ENCODE data around the gene TTBK2.

DNA sequence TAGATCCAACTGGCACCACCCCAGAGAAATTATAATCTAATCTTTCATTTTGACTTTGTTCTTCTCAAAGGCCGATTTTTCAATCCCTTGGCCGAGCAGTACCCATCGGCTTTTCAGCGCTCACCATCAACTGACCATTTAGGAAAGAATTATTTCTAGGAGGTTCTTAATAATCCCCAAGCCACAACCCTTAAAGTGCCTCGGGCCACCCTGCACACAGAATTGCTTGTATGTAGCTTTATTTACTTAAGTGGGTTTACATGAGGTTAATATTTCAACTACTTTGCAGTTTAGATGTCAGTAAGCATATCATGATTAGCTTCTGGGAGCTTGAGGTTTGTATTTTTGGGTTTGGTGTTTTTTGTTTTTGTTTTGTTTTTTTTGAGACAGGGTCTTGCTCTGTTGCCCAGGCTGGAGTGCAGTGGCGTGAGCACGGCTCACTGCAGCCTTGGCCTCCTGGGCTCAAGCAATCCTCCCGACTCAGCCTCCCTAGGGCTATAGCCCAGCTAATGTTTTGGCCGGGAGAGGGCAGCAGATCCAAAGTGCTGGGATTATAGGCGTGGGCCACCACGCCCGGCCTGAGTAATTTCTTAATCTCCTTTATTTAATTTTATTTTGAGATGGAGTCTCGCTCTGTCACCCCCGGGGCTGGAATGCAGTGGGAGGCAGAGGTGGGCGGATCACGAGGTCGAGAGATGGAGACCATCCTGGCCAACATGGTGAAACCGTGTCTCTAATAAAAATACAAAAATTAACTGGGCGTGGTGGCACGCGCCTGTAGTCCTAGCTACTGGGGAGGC lies 182.8 kb downstream of the TTBK2 start:
- TF ChIP-seq, protein P1, sequence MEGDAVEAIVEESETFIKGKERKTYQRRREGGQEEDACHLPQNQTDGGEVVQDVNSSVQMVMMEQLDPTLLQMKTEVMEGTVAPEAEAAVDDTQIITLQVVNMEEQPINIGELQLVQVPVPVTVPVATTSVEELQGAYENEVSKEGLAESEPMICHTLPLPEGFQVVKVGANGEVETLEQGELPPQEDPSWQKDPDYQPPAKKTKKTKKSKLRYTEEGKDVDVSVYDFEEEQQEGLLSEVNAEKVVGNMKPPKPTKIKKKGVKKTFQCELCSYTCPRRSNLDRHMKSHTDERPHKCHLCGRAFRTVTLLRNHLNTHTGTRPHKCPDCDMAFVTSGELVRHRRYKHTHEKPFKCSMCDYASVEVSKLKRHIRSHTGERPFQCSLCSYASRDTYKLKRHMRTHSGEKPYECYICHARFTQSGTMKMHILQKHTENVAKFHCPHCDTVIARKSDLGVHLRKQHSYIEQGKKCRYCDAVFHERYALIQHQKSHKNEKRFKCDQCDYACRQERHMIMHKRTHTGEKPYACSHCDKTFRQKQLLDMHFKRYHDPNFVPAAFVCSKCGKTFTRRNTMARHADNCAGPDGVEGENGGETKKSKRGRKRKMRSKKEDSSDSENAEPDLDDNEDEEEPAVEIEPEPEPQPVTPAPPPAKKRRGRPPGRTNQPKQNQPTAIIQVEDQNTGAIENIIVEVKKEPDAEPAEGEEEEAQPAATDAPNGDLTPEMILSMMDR (IDR thresholded peaks at IDR 0.05), result no peak
- no peak for TF ChIP-seq POLR2A (IDR thresholded peaks at IDR 0.05)
